ENCODE data around the gene DALRD3. TPM values are rescaled to one million over a fixed set of nuclear protein-coding genes. Genes with fewer than 3 reads are reported as not detected.

Gene DALRD3
- total and polyA plus RNA-seq, 2 of the 8 experiments (the other 6 are each of a cell fraction or from before 2014, with no cell fraction given), result 30.4 to 86.5 TPM

DNA sequence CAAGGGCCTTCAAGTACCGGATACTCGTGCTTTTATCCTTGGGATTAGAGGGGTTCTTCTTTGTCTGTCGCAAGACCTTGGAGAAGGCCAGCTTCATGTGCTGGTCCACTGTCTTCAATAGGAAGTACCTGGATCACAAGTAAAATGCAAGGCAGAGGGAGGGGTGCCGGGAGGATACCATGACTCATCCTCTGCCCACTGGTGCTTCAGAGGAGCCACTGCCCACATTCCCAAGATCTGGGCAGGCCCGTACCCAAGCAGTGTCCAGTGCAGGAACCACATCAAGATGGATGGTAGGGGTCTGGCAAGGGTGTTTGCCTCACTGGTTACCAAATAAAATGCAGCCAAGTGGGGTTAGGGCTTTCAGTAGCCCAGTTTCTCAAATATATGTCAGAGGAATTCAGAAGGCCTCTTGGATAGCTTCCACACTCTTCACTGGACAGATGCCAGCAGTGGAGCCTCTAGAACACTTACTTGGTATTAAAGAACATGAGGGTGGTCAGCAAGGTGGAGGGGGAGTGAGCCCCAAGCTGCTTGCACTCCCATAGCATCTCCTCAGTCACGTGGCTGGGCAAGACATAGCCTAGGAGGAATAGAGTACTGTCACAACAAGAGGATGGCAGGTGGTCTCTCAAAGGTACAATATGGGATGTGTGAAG, 14.4 kb upstream of the DALRD3 start:
- no peaks in the 10 kb centered on the region for H3K9me3 ChIP-seq (ENCODE audit: insufficient read depth in 2 of 2, low read depth in 1 of 2, low read length in 1 of 2)
- no peak overlapping the region for H3K4me3 ChIP-seq (ENCODE audit: extremely low read depth in 1 of 4, insufficient read depth in 2 of 4, low read depth in 3 of 4, low read length in 4 of 4)
- no peak overlapping the region for H2AK5ac ChIP-seq (ENCODE audit: low read depth, low read length)
- H3K4me2 ChIP-seq (ENCODE audit: insufficient read depth in 1 of 2, low read depth in 2 of 2, low read length in 2 of 2), result no peak overlapping the region
- H2BK15ac ChIP-seq (ENCODE audit: low read length), result no peak overlapping the region
- H2BK12ac ChIP-seq (ENCODE audit: low read depth, low read length), result no peak overlapping the region
- H4K20me1 ChIP-seq (replicated peaks in 1 of 2; ENCODE audit: control insufficient read depth in 1 of 2, insufficient read depth in 2 of 2, low read length in 2 of 2), result peaks cover 7 to 12% of the 10 kb centered on the region in 2 experiments
- DNase-seq (ENCODE audit: low read depth in 1 of 2, low spot score in 2 of 2), result no peak
- H3K4me1 ChIP-seq (replicated peaks in 1 of 4; ENCODE audit: control insufficient read depth in 3 of 4, insufficient read depth in 4 of 4, low read length in 3 of 4), result peaks cover 0 to 8% (median 6%) of the 10 kb centered on the region in 4 experiments; a peak in 5 of 7 replicates
- no peak overlapping the region for H3K4ac ChIP-seq (replicated peaks; ENCODE audit: insufficient read length, low read depth, low read length)
- H3K27ac ChIP-seq (ENCODE audit: low read depth, low read length), result no peak overlapping the region
- H2BK20ac ChIP-seq (ENCODE audit: low read length), result no peak overlapping the region
- H3K18ac ChIP-seq (ENCODE audit: extremely low read depth, low read length), result no peak overlapping the region
- H3K56ac ChIP-seq (replicated peaks; ENCODE audit: insufficient read length, low read depth, low read length), result no peak overlapping the region
- H4K5ac ChIP-seq (ENCODE audit: insufficient read length, low read depth, low read length), result no peak overlapping the region
- H2AFZ ChIP-seq (ENCODE audit: low read length), result no peak overlapping the region
- no peak overlapping the region for H2BK120ac ChIP-seq (replicated peaks; ENCODE audit: low read depth, low read length)
- TF ChIP-seq RNF2 (IDR thresholded peaks at IDR 0.05; ENCODE audit: borderline replicate concordance, low read depth, low read length, missing control alignments, poor library complexity, severe bottlenecking), result no peak
- TF ChIP-seq POLR2A (IDR thresholded peaks at IDR 0.05; ENCODE audit: control extremely low read depth in 1 of 2, low read depth in 2 of 2, low read length in 2 of 2), result no peak
- no peak for TF ChIP-seq FOSL1 (IDR thresholded peaks at IDR 0.05; ENCODE audit: insufficient read depth, low read depth, low read length)
- TF ChIP-seq GABPA (IDR thresholded peaks at IDR 0.05; ENCODE audit: borderline replicate concordance, insufficient read depth, low read length), result no peak
- TF ChIP-seq GTF2F1 (IDR thresholded peaks at IDR 0.05; ENCODE audit: borderline replicate concordance, low read depth, low read length), result no peak
- no peak for TF ChIP-seq KDM5A (IDR thresholded peaks at IDR 0.05; ENCODE audit: low read length)
- H3K79me2 ChIP-seq (ENCODE audit: control insufficient read depth in 1 of 2, insufficient read depth in 2 of 2, low read length in 2 of 2), result peaks cover 4 to 12% of the 10 kb centered on the region in 2 experiments; a peak in 3 of 4 replicates
- H3K27me3 ChIP-seq (replicated peaks in 1 of 4; ENCODE audit: control insufficient read depth in 3 of 4, extremely low read depth in 1 of 4, insufficient read depth in 3 of 4, low read length in 3 of 4), result no peaks in the 10 kb centered on the region
- H3K14ac ChIP-seq (ENCODE audit: insufficient read length), result no peak overlapping the region
- H3K36me3 ChIP-seq (ENCODE audit: control insufficient read depth in 2 of 4, insufficient read depth in 4 of 4, low read length in 3 of 4), result peaks cover 20 to 50% (median 34%) of the 10 kb centered on the region in 4 experiments
- WGBS, 2 experiments (ENCODE audit: extremely low coverage in 1 of 2, insufficient coverage in 1 of 2, insufficient read length in 1 of 2, insufficient replicate concordance in 2 of 2, low coverage in 1 of 2, low lambda C conversion rate in 2 of 2, missing lambda C conversion rate in 1 of 2), result 92% methylated on average over 6 of the region's 6 CpGs; no CpG with 5 or more reads in 1 of the 2 experiments
- ChIA-PET POLR2A (ENCODE audit: partially characterized antibody) (interaction anchor here (0.7 to 5.5 kb wide), 5 partner anchors 10 to 371 kb away, joined by 3 to 41 read pairs (median 3); partner anchors contain the start of gene NDUFAF3), CTCF (ENCODE audit: partially characterized antibody) (interaction anchor here (0.6 to 2.4 kb wide), 5 partner anchors 11 to 61 kb away, joined by 3 to 9 read pairs (median 5); partner anchors contain the start of genes NDUFAF3 and QRICH1)
- peaks cover 7% of the 10 kb centered on the region for H3K23me2 ChIP-seq (ENCODE audit: low read depth, low read length)
- H2BK5ac ChIP-seq (ENCODE audit: low read depth, low read length), result no peak overlapping the region
- H3K79me1 ChIP-seq (ENCODE audit: low read depth, low read length), result peaks cover 8% of the 10 kb centered on the region
- H4K8ac ChIP-seq (ENCODE audit: extremely low read depth, insufficient read depth, low read length), result no peak overlapping the region
- no peak for FAIRE-seq
- H4K91ac ChIP-seq (replicated peaks; ENCODE audit: insufficient read length, low read length), result no peak overlapping the region
- no peak overlapping the region for H3K9ac ChIP-seq (replicated peaks in 1 of 4; ENCODE audit: extremely low read depth in 1 of 4, low read depth in 3 of 4, low read length in 3 of 4)
- no peak overlapping the region for H3K23ac ChIP-seq (ENCODE audit: insufficient read length)
